GM10248 (cell line): Measurements from ENCODE around the gene CHCHD6.

Experiments
- CTCF ChIA-PET: fragments of 300-600 bp; sonication (Branson Sonifier 250); formaldehyde crosslinking; extraction: SDS; loops from one replicate; lab custom pipeline; 2021; ENCODE audit warnings: antibody characterized with exemption; lab: Yijun Ruan, JAX
- POLR2A ChIA-PET: fragments of 350-650 bp; sonication (Branson Sonifier 250); formaldehyde crosslinking; extraction: SDS; loops from one replicate; lab custom pipeline; 2020; ENCODE audit warnings: antibody characterized with exemption; lab: Yijun Ruan, JAX
- DNase-seq: peaks from one replicate; pipeline ENCODE4 v3.0.0; 2012; ENCODE audit errors: extremely low spot score
- TF ChIP-seq, protein P1 (sequence below): IDR thresholded peaks from 2 replicates; pipeline ENCODE4 v1.5.1; 2012; ENCODE audit warnings: mild to moderate bottlenecking, low read depth; ENCODE audit errors: extremely low read depth, missing control alignments, control extremely low read depth

Gene CHCHD6

DNA sequence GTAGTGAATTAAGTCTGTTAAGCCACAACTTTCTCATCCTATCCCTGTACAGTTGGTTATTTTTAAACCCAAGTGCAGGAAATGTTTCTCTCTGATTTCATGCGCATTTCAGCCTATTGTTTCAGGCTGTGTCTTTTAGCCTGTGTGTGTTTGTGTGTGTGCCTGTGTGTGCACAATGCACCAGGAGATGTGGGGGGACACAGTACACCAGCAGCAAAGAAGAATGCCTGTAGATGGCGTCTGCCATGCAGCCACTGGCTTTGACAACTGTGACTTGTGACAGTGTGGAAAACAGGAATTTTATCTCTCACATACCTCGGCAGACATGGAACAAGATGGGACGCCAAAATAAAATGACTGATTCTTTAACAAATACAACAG, 235.3 kb downstream of the CHCHD6 start:
- TF ChIP-seq, protein P1, sequence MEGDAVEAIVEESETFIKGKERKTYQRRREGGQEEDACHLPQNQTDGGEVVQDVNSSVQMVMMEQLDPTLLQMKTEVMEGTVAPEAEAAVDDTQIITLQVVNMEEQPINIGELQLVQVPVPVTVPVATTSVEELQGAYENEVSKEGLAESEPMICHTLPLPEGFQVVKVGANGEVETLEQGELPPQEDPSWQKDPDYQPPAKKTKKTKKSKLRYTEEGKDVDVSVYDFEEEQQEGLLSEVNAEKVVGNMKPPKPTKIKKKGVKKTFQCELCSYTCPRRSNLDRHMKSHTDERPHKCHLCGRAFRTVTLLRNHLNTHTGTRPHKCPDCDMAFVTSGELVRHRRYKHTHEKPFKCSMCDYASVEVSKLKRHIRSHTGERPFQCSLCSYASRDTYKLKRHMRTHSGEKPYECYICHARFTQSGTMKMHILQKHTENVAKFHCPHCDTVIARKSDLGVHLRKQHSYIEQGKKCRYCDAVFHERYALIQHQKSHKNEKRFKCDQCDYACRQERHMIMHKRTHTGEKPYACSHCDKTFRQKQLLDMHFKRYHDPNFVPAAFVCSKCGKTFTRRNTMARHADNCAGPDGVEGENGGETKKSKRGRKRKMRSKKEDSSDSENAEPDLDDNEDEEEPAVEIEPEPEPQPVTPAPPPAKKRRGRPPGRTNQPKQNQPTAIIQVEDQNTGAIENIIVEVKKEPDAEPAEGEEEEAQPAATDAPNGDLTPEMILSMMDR = peak; percentile 2
- CTCF ChIA-PET = interaction anchor here (0.8 to 2.1 kb wide), 2 partner anchors 12 to 24 kb away, joined by 3 to 5 read pairs; no protein-coding TSS in a partner anchor
- no peak for DNase-seq
- POLR2A ChIA-PET = no interaction called here

DNA sequence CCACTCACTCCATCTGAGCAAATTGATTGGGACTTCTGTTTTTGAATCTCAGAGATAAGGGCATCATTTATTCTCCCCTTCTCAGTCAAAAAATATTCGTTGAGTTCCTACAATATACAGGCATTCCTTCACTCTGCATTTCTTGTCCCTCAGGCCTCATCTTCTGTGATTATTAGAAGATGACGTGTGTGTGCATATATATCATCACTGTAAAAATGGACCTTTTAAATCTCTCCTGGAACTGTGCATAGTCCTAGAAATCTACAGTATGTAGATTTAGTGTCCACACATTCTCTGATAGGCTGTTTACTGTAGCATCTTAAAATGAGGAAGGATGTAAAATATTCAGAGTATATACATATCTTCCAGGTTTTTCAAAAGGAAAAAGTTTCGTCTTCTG, 235.7 kb downstream of the CHCHD6 start:
- ChIA-PET CTCF (interaction anchor here (2.1 kb wide), 1 partner anchor 12 kb away, joined by 5 read pairs; no protein-coding TSS in a partner anchor), POLR2A (no interaction called here)

DNA sequence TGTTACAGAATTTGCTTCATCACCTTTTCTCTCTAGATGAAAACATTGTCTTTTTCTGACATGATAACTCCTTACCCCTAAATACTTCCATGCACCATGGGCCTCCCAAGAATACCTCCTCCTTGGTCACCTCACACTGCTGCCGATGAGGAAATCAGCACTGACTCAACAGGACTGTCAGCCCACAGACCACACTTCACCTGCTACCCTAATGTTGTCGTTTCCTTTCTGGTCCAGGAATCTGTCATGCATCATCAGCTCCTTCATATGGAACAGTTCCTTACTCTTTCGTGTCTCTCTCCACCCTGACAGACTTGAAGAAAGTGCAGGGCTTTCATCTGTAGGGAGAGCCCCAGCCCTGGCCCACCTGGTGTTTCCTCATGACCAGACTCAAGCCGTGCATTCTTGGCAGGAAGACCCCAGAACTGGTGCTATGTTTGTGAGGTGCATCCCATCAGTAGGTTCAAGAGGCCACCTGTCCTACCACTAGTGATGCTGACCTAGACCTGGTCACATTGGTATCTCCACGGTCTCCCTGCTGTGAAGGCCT, 237.8 kb downstream of the CHCHD6 start:
- TF ChIP-seq, protein P1 = no peak
- POLR2A ChIA-PET = no interaction called here
- no peak for DNase-seq
- CTCF ChIA-PET = interaction anchor here (1.4 to 1.7 kb wide), 2 partner anchors 20 to 41 kb away, joined by 3 read pairs; partner anchors contain the start of gene PLXNA1

More for the DNA sequence above, 235.7 kb downstream of the CHCHD6 start:
- DNase-seq = no peak
- TF ChIP-seq, protein P1 = no peak

DNA sequence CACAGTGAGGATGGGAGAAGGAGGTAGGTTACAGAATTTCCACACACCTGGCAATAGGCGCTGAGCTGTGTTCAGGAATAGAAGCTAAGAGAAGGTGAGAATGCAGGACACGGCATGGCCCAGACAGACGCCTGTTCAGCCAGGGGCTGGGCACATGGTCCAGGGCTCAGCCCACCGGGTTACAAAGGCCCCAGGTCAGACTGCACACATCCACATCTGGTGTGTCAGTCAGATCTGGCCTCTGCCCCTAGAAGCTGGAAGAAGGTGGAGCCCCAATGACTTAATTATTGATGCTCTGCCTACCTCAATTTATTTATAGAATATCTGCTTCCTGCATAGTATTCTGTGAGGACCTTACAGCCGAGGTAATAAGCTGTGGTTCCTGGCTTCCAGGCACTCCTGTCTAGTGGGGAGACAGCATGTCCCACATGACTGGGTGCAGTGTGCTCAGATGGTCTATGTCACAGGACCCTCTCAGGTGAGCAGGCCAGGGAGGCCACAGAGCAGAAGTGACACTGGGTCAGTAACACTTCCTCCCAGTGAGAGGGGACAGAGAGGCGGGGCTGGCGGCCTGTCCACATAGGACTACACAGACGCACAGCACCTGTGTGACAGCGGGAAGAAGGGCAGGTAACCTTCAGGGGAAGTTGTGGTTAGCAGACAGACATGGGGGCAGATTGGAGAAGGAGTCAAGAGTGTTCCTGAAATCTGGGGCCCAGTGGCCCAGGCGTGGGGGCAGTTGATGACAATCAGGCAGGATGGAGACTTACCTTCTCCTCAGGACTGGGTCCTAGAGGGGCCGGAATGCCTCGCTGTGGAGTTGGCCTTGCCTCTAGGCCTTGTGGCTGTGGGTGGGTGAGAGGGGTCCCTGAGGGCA, 240.3 kb downstream of the CHCHD6 start:
- TF ChIP-seq, protein P1 = no peak
- ChIA-PET CTCF (no interaction called here), POLR2A (no interaction called here)
- no peak for DNase-seq

DNA sequence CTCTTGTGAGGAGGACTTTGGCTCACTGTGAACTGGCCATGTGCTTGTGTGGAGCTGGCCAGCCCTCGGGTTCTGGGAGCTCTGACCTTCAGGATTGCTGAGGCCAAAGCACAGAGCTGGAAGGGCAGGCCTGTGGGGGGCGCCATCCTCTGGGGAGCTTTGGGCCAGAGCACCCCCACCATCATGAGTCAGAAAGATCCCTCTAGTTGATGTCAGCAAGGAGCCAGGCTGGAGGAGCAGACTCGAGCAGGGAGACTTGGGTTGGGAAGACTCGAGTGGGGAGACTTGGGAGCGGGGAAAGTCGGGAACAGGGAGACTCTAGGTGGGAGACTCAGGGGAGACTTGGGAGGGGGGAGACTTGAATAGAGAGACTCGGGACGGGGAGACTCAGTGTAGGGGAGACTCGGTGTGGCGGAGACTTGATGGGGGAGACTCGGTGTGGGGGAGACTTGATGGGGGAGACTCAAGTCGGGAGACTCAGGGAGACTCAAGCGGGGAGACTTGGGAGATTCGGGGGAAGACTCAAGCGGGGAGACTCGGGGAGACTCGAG, 241.2 kb downstream of the CHCHD6 start:
- TF ChIP-seq, protein P1 = no peak
- ChIA-PET POLR2A (interaction anchor here (0.7 kb wide), 1 partner anchor 18 kb away, joined by 3 read pairs; no protein-coding TSS in a partner anchor), CTCF (no interaction called here)
- no peak for DNase-seq

DNA sequence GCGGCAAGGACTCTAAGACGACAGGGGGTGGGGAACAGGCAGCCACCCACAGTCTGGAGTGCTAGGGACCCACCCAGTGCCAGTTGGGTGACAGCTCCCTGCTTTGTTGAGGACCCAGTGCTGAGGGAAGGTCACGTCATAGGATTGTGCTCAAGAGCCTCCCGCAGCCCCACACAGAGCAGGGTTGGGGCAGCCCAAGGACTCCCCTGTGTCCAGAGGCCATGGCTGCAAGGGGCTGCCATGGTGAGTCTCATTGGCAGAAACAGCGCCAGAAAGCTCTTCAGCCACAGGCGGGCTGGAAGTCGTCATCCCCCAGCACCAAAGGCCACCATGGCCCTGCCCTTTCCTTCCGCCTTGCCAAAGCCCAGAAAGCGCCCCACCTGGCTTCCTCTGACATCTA, 241.9 kb downstream of the CHCHD6 start:
- CTCF ChIA-PET = no interaction called here

More for the DNA sequence above, 241.9 kb downstream of the CHCHD6 start:
- POLR2A ChIA-PET = interaction anchor here (0.7 kb wide), 1 partner anchor 17 kb away, joined by 3 read pairs; no protein-coding TSS in a partner anchor
- TF ChIP-seq, protein P1 = no peak
- DNase-seq = no peak
